NT2/D1 (cell line): ENCODE data around the gene CDH13.

Experiments used
- DNase-seq: peaks from one replicate; pipeline ENCODE4 v3.0.0-alpha.2; 2011; ENCODE audit warnings: low read depth, low spot score
- H3K27me3 ChIP-seq: 2 replicates; pipeline ENCODE4 v1.6.0; 2011; ENCODE audit warnings: mild to moderate bottlenecking; ENCODE audit not compliant: insufficient read length, insufficient read depth
- H3K36me3 ChIP-seq: 2 replicates; pipeline ENCODE4 v1.6.1; 2011; ENCODE audit warnings: mild to moderate bottlenecking, low read length, mixed read lengths; ENCODE audit not compliant: insufficient read depth, insufficient read length
- H3K4me1 ChIP-seq: 2 replicates; pipeline ENCODE4 v1.5.1; 2011; ENCODE audit not compliant: insufficient read depth, insufficient read length
- H3K4me3 ChIP-seq: 2 replicates; pipeline ENCODE4 v1.5.1; 2011; ENCODE audit warnings: low read depth; ENCODE audit not compliant: insufficient read length
- H3K9ac ChIP-seq: 2 replicates; pipeline ENCODE4 v1.6.0; 2011; ENCODE audit warnings: low read depth; ENCODE audit not compliant: insufficient read length
- H3K9me3 ChIP-seq: 2 replicates; pipeline ENCODE4 v1.5.1; 2011; ENCODE audit warnings: mild to moderate bottlenecking, low read length; ENCODE audit not compliant: insufficient read depth
- SUZ12 ChIP-seq: IDR thresholded peaks from 2 replicates; pipeline ENCODE4 v1.6.1; 2011; ENCODE audit not compliant: insufficient read length, insufficient read depth; ENCODE audit errors: extremely low read depth
- YY1 ChIP-seq: IDR thresholded peaks from 2 replicates; pipeline ENCODE4 v1.6.1; 2011; ENCODE audit not compliant: insufficient read length, insufficient read depth
- ZNF274 ChIP-seq: IDR thresholded peaks from 2 replicates; pipeline ENCODE4 v1.6.1; 2011; ENCODE audit warnings: mild to moderate bottlenecking, low read depth, low read length

Gene CDH13

GRCh38 chr16:83443972-83444371, 817.2 kb downstream of the CDH13 start:
- no peaks in the 10 kb centered on the region for H3K4me1 ChIP-seq
- no peaks in the 10 kb centered on the region for H3K27me3 ChIP-seq
- no peaks in the 10 kb centered on the region for H3K9me3 ChIP-seq
- H3K4me3 ChIP-seq: no peak overlapping the region
- TF ChIP-seq SUZ12 (no peak), ZNF274 (no peak), YY1 (no peak)
- H3K36me3 ChIP-seq: no peaks in the 10 kb centered on the region
- no peak overlapping the region for H3K9ac ChIP-seq
- DNase-seq: no peak

GRCh38 chr16:83447560-83447959, 820.8 kb downstream of the CDH13 start:
- no peaks in the 10 kb centered on the region for H3K27me3 ChIP-seq
- H3K9me3 ChIP-seq: no peaks in the 10 kb centered on the region
- H3K9ac ChIP-seq: no peak overlapping the region
- H3K4me1 ChIP-seq: no peaks in the 10 kb centered on the region
- no peak overlapping the region for H3K4me3 ChIP-seq
- TF ChIP-seq SUZ12: no peak
- TF ChIP-seq YY1: no peak
- no peak for DNase-seq
- H3K36me3 ChIP-seq: no peaks in the 10 kb centered on the region

GRCh38 chr16:83449861-83450260, 823.1 kb downstream of the CDH13 start:
- Histone ChIP-seq H3K4me1 (no peaks in the 10 kb centered on the region), H3K9ac (no peak overlapping the region), H3K27me3 (no peaks in the 10 kb centered on the region), H3K9me3 (no peaks in the 10 kb centered on the region), H3K4me3 (no peak overlapping the region), H3K36me3 (no peaks in the 10 kb centered on the region)
- DNase-seq: no peak
- TF ChIP-seq SUZ12: no peak
- TF ChIP-seq ZNF274: no peak
- TF ChIP-seq YY1: no peak

GRCh38 chr16:83453977-83454376, 827.2 kb downstream of the CDH13 start:
- Histone ChIP-seq H3K4me3 (no peak overlapping the region), H3K27me3 (no peaks in the 10 kb centered on the region), H3K36me3 (no peaks in the 10 kb centered on the region), H3K9ac (no peak overlapping the region), H3K4me1 (no peaks in the 10 kb centered on the region), H3K9me3 (no peaks in the 10 kb centered on the region)
- TF ChIP-seq YY1: no peak
- no peak for TF ChIP-seq ZNF274
- no peak for TF ChIP-seq SUZ12
- DNase-seq: no peak

GRCh38 chr16:83455716-83456115, 828.9 kb downstream of the CDH13 start:
- TF ChIP-seq ZNF274 (no peak), SUZ12 (no peak), YY1 (no peak)
- no peak overlapping the region for H3K4me3 ChIP-seq
- no peaks in the 10 kb centered on the region for H3K27me3 ChIP-seq
- H3K36me3 ChIP-seq: no peaks in the 10 kb centered on the region
- no peak overlapping the region for H3K9ac ChIP-seq
- no peaks in the 10 kb centered on the region for H3K9me3 ChIP-seq
- DNase-seq: no peak
- H3K4me1 ChIP-seq: no peaks in the 10 kb centered on the region

GRCh38 chr16:83456934-83457333, 830.2 kb downstream of the CDH13 start:
- Histone ChIP-seq H3K9me3 (no peaks in the 10 kb centered on the region), H3K4me3 (no peak overlapping the region), H3K27me3 (no peaks in the 10 kb centered on the region), H3K36me3 (no peaks in the 10 kb centered on the region), H3K9ac (no peak overlapping the region), H3K4me1 (no peaks in the 10 kb centered on the region)
- TF ChIP-seq YY1 (no peak), SUZ12 (no peak), ZNF274 (no peak)
- no peak for DNase-seq

- TF ChIP-seq YY1 (no peak), ZNF274 (no peak), SUZ12 (no peak)
- no peak overlapping the region for H3K9ac ChIP-seq
- no peaks in the 10 kb centered on the region for H3K36me3 ChIP-seq
- no peak overlapping the region for H3K4me3 ChIP-seq
- no peaks in the 10 kb centered on the region for H3K9me3 ChIP-seq
- DNase-seq: no peak
- no peaks in the 10 kb centered on the region for H3K27me3 ChIP-seq
- no peaks in the 10 kb centered on the region for H3K4me1 ChIP-seq
Observed at GRCh38 chr16:83458612-83459011, 831.8 kb downstream of the CDH13 start.

- no peaks in the 10 kb centered on the region for H3K4me1 ChIP-seq
- no peak overlapping the region for H3K4me3 ChIP-seq
- no peaks in the 10 kb centered on the region for H3K36me3 ChIP-seq
- H3K27me3 ChIP-seq: no peaks in the 10 kb centered on the region
- TF ChIP-seq YY1: no peak
- TF ChIP-seq SUZ12: no peak
- no peak for TF ChIP-seq ZNF274
- H3K9ac ChIP-seq: no peak overlapping the region
- H3K9me3 ChIP-seq: no peaks in the 10 kb centered on the region
- DNase-seq: no peak
Observed at GRCh38 chr16:83464991-83465390, 838.2 kb downstream of the CDH13 start.
